GM19452 (cell line): ENCODE measurements around the gene TUBA3E.
"Not testable (repeated sequence)": the region's sequence is repeated elsewhere in the genome, so short reads cannot be mapped to it uniquely, and the experiment has no call there.

Source experiments
- ATAC-seq: cut with Tn5 transposase; IDR thresholded peaks from one replicate; pipeline ENCODE4 v1.9.1; 2021; ENCODE audit not compliant: unreplicated experiment

The TUBA3E gene

GRCh38 chr2:130165293-130166016 lies 32.8 kb downstream of the TUBA3E start:
- no peak for ATAC-seq

- no peak for ATAC-seq
Observed at GRCh38 chr2:130162968-130163367, 35.3 kb downstream of the TUBA3E start.

DNA sequence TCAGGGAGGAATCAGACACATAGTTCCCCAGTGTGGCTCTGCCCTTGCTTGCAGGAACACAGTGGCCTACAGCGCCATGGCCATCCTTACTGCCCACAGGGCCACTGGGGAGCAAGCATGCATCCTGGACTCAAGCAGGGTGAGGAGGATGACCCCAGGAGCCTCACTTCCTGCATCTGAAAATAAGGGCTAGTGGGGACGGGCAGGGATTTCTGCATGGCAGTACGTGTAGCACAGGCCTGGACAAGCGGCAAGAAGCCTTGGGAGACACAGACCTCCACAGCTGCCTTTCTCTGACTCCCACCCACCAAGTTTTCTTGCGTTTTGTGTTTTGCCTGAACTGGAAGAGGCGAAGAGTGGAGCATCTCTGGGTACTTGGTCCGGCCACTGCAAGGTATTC lies 35.8 kb downstream of the TUBA3E start:
- ATAC-seq, result not testable (repeated sequence)

DNA sequence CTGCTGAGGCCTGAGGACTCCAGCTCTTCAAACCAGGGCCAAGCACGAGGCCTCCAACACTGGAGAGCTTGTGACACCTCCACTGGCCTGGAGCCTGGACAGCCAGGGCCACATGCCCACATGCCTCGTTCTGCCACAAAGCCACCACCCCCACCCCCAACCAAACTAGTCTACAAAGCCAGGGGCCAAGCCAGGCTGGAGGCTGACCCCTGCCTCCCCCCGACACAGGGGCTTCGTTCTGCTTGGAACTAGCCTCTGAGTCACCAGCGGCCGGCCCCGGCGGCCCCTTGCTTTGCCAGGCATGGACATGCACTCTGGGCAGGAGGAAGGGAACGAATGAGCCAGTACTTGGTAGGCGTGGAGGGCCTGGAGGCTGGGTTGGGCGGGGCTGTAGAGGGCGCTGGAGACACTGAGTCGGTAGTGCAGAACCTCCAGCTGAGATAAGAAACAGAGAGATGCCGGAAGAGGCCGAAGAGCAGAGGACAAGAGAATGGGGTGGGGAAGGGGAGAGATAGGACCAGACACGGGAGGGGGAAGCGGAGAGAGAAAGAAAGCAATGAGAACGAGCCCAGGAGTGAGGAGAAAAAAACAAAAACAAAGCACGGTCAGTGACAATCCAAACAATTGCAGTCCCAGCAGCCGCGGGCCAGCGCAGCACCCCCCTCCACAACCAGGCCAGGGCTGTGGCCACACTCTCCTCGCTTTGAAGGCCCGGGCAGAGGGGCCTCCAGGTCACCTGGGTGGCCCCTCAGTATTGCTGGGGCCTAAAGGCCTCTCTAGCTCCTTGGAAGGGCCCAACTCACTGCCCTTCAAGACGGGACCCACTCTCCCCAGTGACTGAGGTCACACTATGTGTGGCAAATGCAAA lies 37.2 kb downstream of the TUBA3E start:
- not testable (repeated sequence) for ATAC-seq

DNA sequence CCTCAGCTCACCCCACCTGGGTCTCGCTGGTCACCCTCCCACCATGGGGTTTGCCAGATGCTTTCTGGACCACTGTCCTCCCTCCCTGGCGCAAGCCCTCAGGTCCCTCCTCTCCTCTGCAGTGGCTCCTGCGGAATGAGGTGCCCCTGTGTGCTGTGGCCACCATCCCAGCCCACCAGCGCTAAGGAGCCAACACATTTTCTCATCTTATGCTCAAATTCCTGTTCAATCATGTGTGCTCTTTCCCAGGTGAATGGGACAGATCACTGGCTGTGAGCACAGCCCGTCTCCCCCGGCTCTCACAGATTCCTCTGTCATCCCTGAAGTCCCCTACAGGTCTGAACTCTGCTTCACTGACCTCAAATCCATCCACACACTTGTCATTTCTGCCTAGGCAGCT lies 38.1 kb downstream of the TUBA3E start:
- ATAC-seq, result no peak

GRCh38 chr2:130159376-130159775 lies 38.9 kb downstream of the TUBA3E start:
- ATAC-seq, result not testable (repeated sequence)

DNA sequence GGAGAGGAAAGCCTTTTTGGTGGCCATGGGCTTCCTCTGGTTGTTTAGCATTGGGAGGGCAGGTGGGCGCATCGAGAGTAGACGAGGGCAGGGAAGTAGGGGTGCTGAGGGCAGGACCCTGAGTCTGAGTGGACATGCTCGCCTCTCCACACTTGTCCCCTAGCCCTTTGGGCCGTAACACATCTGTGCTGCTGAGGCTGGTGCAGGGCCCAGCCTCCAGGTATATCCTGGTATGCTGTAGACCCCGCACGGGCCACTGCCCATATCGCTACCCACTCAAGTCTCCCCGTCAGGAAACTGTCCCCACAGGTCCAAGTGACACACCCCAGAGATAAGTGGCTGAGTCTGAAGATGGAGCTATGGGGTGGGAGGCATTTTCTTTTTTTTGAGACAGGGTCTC lies 39.6 kb downstream of the TUBA3E start:
- no peak for ATAC-seq

DNA sequence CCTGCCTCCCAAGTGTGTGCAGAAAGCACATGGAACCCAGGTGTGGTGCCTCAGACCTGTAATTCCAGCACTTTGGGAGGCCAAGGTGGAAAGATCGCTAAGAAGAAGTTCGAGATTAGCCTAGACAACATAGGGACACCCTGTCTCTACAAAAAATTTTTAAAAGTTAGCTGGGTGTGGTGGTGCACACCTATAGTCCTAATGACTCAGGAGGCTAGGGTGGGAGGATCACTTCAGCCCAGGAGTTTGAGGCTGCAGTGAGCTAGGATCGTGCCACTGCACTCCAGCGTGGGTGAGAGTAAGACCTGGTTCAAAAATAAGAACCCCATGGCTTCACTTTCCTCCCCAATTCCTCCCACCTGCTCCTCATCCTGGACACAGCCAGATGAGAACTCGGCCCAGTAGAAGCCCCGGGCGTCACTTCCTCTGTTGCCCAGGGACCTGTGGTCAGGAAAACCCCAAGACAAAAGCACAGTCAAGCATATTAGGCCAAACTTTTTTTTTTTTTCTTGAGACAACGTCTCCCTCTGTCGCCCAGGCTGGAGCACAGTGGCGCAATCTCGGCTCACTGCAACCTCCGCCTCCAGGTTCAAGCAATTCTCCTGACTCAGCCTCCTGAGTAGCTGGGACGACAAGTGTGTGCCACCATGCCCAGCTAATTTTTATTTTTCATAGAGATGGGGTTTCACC lies 40.3 kb downstream of the TUBA3E start:
- ATAC-seq, result peak; percentile 79

GRCh38 chr2:130157354-130157753 lies 40.9 kb downstream of the TUBA3E start:
- ATAC-seq, result peak; percentile 37

DNA sequence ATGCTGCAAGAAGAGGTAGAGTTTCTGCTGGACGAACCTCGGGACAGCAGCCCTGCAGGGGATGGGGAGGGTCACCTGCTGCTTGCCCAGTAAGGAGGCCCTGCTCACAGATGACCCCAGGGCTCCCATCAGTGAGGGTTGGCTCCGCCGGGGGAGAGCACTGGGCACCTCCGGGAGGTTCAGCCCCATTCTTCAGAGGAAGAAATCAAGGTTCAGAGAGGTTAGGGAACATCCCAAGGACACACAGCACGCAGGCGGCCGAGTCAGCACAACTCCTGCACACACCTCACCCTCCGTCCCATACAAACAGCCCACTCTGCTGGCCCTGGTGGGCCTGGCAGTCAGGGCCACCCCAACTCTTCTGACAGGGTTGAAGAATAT lies 41.6 kb downstream of the TUBA3E start:
- no peak for ATAC-seq

DNA sequence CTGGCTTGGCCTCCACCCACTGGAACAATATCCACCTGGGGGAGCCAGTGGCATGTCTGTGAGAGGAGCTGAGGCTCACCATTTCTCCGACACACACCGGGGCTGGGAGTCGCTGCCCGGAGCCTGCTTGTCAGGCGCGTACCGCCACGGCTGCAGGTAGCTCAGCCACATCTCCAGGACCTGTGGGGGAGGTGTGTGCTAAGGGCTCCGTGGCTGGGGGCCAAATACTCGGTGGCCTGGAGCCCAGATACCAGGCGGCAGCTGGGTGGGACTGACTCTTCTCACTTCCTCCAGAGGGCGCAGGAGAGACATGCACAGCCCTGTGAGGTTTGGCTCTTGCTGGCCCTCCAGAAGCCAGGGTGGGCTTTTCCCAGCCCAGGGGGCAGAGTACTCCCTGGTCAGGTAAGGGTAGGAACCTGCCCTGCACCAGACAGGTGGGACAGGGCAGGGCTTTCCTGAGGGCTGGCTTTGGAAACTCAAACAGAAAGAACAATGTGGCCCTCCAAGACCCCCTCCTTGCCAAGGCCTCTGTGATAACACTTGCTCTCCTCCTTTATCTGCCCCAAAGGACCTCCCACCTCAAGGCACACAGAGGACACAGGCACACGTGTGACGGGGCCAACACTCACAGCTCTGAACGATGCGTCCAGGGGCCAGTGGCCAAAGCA lies 42.1 kb downstream of the TUBA3E start:
- ATAC-seq, result not testable (repeated sequence)

GRCh38 chr2:130154773-130155765 lies 43.2 kb downstream of the TUBA3E start:
- no peak for ATAC-seq

- not testable (repeated sequence) for ATAC-seq
Observed at GRCh38 chr2:130154423-130154770, 43.8 kb downstream of the TUBA3E start.

DNA sequence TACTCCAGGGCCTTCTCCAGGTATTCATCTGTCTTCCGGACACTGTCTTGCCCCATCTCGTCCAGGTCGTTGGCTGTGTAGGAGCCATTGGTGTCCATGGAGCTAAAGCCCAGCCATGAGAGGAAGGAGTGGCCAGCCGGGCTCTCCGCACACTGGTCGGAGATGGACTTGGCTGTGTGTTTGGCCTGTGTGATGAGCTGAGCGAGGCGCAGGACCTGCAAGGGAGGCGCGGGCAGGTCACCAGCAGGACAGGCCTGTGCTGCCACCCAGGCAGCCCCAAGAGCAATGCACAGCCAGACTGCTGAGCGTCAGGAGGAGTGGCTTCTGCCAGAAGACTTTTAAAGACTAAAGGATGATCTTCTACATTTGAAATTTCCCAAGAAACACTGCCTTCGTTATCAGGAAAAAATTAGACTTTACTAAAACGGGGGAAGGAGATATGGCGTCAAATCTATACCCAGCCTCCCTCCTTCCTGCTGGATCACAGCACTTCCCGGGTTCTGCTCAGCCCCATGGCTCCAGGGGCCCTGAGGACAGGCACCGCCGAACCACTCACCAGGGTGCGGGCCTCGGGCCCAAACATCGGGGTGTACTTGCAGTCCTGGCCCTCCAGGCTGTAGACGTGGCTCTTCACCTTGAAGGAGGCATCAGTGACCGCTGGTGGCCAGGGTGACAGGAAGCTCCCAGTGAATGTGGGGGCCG lies 44.4 kb downstream of the TUBA3E start:
- ATAC-seq, result not testable (repeated sequence)

DNA sequence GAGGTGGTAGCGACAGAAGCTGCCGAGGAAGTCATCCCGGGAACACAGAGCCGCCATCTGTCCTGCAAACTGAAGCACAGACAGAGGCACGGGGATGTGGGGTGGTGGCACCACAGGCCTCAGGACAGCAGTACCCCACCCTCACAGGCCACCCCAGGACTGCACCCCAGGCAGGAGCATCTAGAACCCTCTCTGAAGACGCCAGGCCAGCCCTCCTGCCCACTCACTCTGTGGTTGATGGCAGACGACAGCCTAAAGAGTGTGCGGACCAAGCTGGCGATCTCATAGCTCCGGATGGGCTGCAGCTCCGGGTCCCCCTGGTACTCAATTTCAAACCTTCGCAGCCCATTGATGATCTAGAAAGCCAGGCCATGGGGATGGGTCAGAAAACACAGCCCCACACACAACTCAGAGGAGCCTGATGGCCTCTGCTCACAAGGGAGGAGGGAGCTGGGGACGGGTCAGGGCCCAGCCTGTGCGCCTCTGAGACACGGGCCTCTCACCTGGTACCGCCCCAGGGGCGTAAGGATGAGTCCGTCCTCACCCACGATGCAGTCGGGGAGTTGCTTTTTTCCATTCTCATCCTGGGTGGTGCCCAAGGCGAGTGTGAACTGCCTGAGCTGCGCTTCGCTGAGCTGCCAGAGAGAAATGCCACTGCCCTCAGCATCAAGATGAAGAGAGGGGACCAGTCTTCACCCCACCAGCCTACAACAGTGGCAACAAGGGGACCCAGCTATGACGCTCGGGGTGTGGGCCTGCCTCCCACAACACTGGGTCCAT lies 45.2 kb downstream of the TUBA3E start:
- ATAC-seq, result no peak

- ATAC-seq, result not testable (repeated sequence)
Observed at GRCh38 chr2:130152136-130152815, 46.0 kb downstream of the TUBA3E start.

DNA sequence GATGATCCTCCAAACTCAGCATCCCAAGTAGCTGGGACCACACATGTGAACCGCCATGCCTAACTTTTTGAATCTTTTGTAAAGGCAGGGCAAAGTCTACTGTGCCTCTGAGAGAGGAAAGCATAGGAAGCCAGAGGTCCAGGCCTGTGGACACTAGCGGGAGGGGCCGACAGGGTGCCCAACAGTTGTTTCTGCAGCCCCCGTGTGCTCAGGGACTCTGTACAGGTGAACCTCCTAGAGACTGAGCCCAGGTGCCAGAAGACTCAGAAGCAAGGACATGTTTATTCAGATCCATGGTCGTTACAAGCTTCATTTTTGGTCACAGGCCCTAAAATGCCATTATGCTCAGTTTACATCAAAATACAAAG lies 47.1 kb downstream of the TUBA3E start:
- not testable (repeated sequence) for ATAC-seq
